ENCODE measurements around the gene PCDHA4. TPM values are rescaled to one million over a fixed set of nuclear protein-coding genes. Genes with fewer than 3 reads are reported as not detected.
"Not testable (repeated sequence)": the region's sequence is repeated elsewhere in the genome, so short reads cannot be mapped to it uniquely, and the experiment has no call there.

The PCDHA4 gene
- total RNA-seq, 1 donor from 2014 or later = 7.1 TPM

DNA sequence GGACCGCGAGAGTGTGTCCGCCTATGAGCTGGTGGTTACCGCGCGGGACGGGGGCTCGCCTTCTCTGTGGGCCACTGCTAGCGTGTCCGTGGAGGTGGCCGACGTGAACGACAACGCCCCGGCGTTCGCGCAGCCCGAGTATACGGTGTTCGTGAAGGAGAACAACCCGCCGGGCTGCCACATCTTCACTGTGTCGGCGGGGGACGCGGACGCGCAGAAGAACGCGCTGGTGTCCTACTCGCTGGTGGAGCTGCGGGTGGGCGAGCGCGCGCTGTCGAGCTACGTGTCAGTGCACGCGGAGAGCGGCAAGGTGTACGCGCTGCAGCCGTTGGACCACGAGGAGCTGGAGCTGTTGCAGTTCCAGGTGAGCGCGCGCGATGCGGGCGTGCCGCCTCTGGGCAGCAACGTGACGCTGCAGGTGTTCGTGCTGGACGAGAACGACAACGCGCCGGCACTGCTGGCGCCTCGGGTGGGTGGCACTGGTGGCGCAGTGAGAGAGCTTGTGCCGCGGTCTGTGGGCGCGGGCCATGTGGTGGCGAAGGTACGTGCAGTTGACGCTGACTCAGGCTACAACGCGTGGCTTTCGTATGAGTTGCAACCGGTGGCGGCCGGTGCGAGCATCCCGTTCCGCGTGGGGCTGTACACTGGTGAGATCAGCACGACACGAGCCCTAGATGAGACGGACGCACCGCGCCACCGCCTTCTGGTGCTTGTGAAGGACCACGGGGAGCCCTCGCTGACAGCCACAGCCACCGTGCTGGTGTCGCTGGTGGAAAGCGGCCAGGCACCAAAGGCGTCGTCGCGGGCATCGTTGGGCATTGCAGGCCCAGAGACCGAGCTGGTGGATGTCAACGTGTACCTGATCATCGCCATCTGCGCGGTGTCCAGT is 29.0 kb downstream of the PCDHA4 start:
- Mint-ChIP-seq H3K27me3 (ENCODE audit: low read depth) (no peaks in the 10 kb centered on the region), H3K4me1 (ENCODE audit: low read depth) (peaks cover 6% of the 10 kb centered on the region), H3K36me3 (ENCODE audit: low read depth) (peaks cover 16% of the 10 kb centered on the region), H3K27ac (ENCODE audit: unreplicated experiment) (no peak overlapping the region), H3K4me3 (ENCODE audit: unreplicated experiment) (no peak overlapping the region), H3K9me3 (ENCODE audit: low read depth) (peaks cover 18% of the 10 kb centered on the region)
- peak; percentile 92 for DNase-seq (ENCODE audit: low spot score)
- TF ChIP-seq CTCF (IDR thresholded peaks at IDR 0.05) = no peak

GRCh38 chr5:140840978-140841962 is 34.4 kb downstream of the PCDHA4 start, which contains the start of gene PCDHA8:
TSS of gene PCDHA8 (plus strand) at chr5:140841187. CDS start at chr5:140841322, 135 bp downstream.
- DNase-seq (ENCODE audit: low spot score) = no peak
- no peaks in the 10 kb centered on the region for H3K27me3 Mint-ChIP-seq (ENCODE audit: low read depth)
- H3K36me3 Mint-ChIP-seq (ENCODE audit: low read depth) = peaks cover 9% of the 10 kb centered on the region
- H3K9me3 Mint-ChIP-seq (ENCODE audit: low read depth) = peaks cover 10% of the 10 kb centered on the region
- no peak within 1 kb of the TSS for H3K4me3 Mint-ChIP-seq (ENCODE audit: unreplicated experiment)
- no peaks in the 10 kb centered on the region for H3K4me1 Mint-ChIP-seq (ENCODE audit: low read depth)
- TF ChIP-seq CTCF (IDR thresholded peaks at IDR 0.05) = peak; percentile 15
- no peak within 1 kb of the TSS for H3K27ac Mint-ChIP-seq (ENCODE audit: unreplicated experiment)

- Mint-ChIP-seq H3K4me3 (ENCODE audit: unreplicated experiment) (no peak overlapping the region), H3K4me1 (ENCODE audit: low read depth) (no peaks in the 10 kb centered on the region), H3K9me3 (ENCODE audit: low read depth) (peaks cover 17% of the 10 kb centered on the region), H3K27me3 (ENCODE audit: low read depth) (no peaks in the 10 kb centered on the region), H3K36me3 (ENCODE audit: low read depth) (peaks cover 11% of the 10 kb centered on the region), H3K27ac (ENCODE audit: unreplicated experiment) (no peak overlapping the region)
- no peak for TF ChIP-seq CTCF (IDR thresholded peaks at IDR 0.05)
- no peak for DNase-seq (ENCODE audit: low spot score)
Measured at GRCh38 chr5:140842798-140843733, 36.2 kb downstream of the PCDHA4 start.

- H3K27me3 Mint-ChIP-seq (ENCODE audit: low read depth); H3K9me3 Mint-ChIP-seq (ENCODE audit: low read depth); DNase-seq (ENCODE audit: low spot score); H3K4me1 Mint-ChIP-seq (ENCODE audit: low read depth); H3K27ac Mint-ChIP-seq (ENCODE audit: unreplicated experiment); H3K36me3 Mint-ChIP-seq (ENCODE audit: low read depth): not testable (repeated sequence)
- H3K4me3 Mint-ChIP-seq (ENCODE audit: unreplicated experiment) = peak within 1 kb of the TSS; percentile 52
Measured at GRCh38 chr5:140848139-140849102, 41.6 kb downstream of the PCDHA4 start, which contains the start of gene PCDHA9. TSS of gene PCDHA9 (plus strand) at chr5:140848382. CDS start at chr5:140848496, 114 bp downstream.

DNA sequence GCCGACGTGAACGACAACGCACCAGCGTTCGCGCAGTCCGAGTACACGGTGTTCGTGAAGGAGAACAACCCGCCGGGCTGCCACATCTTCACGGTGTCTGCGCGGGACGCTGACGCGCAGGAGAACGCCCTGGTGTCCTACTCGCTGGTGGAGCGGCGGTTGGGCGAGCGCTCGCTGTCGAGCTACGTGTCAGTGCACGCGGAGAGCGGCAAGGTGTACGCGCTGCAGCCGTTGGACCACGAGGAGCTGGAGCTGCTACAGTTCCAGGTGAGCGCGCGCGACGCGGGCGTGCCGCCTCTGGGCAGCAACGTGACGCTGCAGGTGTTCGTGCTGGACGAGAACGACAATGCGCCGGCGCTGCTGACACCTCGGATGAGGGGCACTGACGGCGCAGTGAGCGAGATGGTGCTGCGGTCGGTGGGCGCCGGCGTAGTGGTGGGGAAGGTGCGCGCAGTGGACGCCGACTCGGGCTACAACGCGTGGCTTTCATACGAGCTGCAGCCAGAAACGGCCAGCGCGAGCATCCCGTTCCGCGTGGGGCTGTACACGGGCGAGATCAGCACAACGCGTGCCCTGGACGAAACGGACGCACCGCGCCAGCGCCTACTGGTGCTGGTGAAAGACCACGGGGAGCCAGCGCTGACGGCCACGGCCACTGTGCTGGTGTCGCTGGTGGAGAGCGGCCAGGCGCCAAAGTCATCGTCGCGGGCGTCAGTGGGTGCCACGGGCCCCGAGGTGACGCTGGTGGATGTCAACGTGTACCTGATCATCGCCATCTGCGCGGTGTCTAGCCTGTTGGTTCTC is 43.2 kb downstream of the PCDHA4 start:
- not testable (repeated sequence) for H3K27me3 Mint-ChIP-seq (ENCODE audit: low read depth); H3K4me1 Mint-ChIP-seq (ENCODE audit: low read depth); H3K36me3 Mint-ChIP-seq (ENCODE audit: low read depth); H3K4me3 Mint-ChIP-seq (ENCODE audit: unreplicated experiment); H3K9me3 Mint-ChIP-seq (ENCODE audit: low read depth); H3K27ac Mint-ChIP-seq (ENCODE audit: unreplicated experiment); DNase-seq (ENCODE audit: low spot score)
